22Rv1 (cell line): ENCODE data around the gene PKNOX1.
"Not testable (repeated sequence)": the region's sequence is repeated elsewhere in the genome, so short reads cannot be mapped to it uniquely, and the experiment has no call there.

Experiments
- H3K27ac ChIP-seq: fragments of 450-650 bp; 2 replicates; pipeline ENCODE4 v1.5.1; 2017

PKNOX1 gene

DNA sequence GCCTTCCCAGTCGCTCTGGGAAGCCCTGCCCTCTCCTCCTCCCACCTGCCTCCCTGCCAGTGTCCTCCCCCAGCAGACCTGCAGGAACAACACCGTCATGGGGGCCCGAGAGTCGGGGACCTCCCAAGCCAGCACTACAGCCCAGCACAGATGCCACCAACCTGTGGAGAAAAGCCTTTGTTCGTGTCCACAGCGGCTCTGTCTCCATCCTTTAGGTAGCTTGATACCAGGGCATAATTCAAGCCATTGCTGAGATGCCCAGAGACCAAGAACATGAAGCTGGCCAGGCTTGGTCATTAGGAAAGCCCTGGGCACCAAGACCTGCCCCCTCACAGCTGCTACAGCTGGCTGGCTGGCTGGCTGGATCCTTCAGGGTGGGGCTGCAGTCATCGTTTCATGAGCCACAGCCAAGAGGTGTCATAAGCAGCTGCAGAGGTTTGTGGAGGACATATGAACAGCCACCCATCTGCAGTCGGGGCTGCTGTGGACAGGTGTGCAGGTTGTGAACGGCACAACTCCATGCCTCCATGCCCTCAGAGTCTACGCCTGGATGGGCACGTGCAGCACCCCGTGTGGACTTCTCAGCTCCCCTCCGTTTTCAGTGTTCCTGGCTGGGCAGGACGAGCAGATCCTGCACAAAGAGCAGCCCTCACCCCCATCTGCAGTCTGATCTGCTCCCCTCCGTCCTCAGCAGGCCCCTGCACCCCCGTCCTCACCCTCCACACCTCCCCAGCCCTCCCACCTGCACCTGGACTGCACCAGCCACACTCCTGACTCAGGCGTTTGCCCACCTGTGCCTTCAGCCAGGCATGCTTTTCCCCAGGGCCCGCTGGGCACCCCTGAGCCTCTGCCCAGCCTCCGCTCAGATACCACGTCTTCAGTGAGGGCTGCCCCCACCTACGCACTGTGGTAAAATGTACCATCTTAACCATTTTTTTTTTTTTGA, 71.8 kb downstream of the PKNOX1 start:
- H3K27ac ChIP-seq: not testable (repeated sequence)

DNA sequence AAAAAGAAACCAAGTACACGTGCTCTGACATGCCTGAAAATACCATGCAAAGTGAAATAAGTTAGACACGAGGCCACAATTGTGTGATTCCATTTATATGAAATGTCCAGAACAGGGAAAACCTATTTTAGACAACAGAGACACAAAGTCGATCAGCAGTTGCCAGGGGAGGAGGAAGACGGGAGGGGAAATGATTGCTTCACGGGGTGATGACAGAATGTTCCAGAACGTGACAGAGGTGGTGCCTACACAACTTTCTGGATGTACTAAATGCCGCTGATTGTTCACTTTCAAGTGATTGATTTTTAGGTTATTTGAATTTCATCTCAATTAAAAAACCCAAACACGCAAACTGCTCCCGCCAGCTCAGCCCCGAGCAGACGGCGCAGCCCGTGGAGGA, 78.8 kb downstream of the PKNOX1 start:
- H3K27ac ChIP-seq: not testable (repeated sequence)

- H3K27ac ChIP-seq: not testable (repeated sequence)
These were observed 88.7 kb downstream of the PKNOX1 start for GRCh38 chr21:43062955-43063664.

- not testable (repeated sequence) for H3K27ac ChIP-seq
These were observed 90.0 kb downstream of the PKNOX1 start for GRCh38 chr21:43064265-43064917.

DNA sequence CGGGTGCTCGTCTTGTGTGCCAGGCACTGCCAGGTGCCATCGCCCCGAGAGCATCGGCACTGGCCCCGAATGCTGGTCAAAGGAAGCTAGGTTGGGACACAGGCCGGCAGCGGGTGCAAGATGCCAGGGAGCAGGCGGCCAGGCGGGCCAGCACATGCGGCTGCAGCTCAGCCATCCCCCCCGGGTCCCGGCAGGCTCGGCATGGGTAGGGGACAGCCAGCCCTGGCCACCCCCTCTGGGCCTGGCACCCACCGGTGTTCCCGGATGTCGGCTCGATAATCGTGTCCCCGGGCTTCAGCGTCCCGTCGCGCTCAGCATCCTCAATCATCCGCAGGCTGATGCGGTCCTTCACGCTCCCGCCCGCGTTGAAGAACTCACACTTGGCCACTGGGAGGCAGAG, 91.6 kb downstream of the PKNOX1 start:
- not testable (repeated sequence) for H3K27ac ChIP-seq

DNA sequence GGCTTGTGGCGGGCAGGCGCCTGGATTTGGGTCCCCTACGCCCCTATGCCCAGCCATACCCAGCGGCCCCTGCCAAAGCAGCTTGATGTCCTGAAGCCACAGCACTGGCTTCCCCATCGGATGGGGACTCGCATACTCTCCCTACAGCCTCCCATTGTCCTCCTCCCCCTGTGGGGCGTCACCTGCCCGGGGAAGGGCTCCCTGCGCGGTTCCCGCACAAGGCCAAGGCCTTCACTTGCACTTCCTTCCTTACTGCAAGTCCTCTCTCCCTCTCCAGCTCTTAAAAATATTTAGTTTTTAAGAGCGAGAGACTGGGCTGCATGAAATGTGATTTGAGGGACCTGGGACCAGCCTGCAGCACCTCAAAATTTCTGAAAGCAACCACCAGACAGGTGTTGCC, 92.3 kb downstream of the PKNOX1 start:
- H3K27ac ChIP-seq: not testable (repeated sequence)

GRCh38 chr21:43068065-43068464, 93.7 kb downstream of the PKNOX1 start:
- not testable (repeated sequence) for H3K27ac ChIP-seq

DNA sequence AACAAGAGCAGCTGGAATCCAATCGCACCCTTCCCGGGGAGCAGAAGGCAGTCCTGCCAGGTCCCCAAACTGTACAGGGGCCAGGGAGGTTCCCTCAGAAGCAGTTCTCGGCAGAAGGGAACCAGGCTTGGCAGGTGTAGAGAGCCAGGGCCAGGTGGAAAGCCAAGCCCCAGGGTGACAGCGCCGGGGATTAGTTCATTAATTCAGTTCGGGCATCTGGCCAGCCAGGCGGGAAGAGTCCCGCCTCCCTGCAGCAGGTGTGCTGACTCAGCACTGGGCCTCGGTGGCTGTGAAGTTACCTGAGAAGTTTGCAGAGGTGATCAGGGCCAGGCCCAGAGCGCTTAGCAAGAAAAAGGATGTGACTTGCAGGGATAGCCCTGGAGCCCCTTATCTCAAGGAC, 95.3 kb downstream of the PKNOX1 start:
- H3K27ac ChIP-seq: not testable (repeated sequence)

DNA sequence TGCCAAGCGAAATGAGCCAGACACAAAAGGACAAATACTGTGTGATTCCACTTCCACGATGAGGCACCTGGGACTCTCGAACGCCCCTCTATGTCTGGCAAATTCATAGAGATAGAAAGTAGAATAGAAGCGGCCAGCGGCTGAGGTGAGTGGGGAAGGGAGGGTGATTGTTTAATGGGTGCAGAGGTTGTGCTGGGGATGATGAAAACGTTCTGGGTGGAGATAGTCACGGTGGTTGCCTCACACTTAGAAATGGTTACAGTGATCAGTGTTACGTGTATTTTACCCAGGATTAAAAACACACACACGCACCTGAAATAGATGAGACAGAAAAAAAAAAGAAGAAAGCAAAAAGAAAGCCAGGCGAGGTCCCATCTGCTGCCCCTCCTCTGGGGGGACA, 98.4 kb downstream of the PKNOX1 start:
- H3K27ac ChIP-seq: not testable (repeated sequence)

- H3K27ac ChIP-seq: not testable (repeated sequence)
These were observed 100.2 kb downstream of the PKNOX1 start for GRCh38 chr21:43074401-43075169.

- not testable (repeated sequence) for H3K27ac ChIP-seq
These were observed 101.0 kb downstream of the PKNOX1 start, which contains the start of gene CBS for GRCh38 chr21:43075170-43076022. Gene CBS, minus strand, starts transcription at chr21:43075835. Its CDS starts 3,642 bp downstream, at chr21:43072193.

GRCh38 chr21:43076023-43076637, 101.8 kb downstream of the PKNOX1 start:
- not testable (repeated sequence) for H3K27ac ChIP-seq

DNA sequence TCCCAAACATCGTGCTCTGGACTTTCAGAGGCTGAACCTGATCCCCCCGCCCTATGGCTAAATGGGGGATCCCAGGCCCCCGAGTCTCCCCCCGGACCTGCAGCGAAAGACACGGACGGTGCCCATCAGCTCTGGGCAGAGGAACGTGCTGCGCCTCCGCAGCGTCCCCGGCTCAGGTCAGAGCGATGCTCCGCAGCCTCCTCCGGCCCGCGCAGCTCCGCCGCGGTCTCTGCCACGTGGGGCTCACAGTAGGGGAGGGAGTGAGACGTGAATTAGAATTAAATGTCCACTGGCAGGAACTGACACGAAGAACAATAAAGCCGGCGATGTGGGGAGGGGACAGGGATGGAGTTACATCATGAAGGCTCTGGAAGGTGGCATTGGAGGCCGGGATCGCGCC, 102.3 kb downstream of the PKNOX1 start:
- not testable (repeated sequence) for H3K27ac ChIP-seq

DNA sequence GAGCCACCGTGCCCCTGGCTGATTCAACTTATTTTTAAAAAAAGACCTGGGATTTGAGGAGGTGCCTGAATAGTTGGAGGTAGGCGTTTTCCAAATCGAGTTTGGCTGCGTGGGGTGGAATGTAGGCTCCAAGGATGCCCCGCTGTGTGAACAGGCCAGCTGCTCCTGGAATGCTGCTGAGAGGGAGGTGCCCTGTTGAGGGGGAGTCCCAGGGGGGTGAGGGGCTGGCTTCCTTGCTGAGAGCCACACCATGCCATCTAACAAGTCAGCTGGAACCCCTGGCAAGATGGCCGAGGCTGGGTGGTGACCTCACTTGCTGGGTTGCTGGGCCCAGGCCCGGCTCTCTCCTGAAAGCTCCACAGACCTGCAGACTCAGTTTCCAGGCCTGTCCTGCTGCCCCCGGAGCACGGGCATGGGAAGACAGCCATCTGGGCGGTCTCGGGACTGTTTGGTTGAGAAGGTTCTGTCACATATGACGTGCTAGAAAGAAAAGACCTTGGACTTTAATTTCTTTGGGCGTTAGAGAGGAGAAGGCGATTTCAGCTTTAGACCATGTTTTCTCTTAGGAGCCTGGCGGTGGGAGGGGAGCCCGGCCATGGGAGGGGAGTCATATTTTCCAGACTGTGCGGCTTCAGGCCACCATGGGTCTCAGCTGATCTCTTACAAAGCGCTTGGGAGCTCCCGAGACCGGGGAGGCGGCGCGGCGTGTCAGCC, 108.4 kb downstream of the PKNOX1 start:
- H3K27ac ChIP-seq: not testable (repeated sequence)
